Gastroesophageal sphincter (tissue), 3 donors: Measurements from ENCODE around the gene GTF2A1.

Source experiments
- CTCF ChIP-seq, 4 experiments: fragments of 200-600 bp in 2 of 4; fragments of 450-650 bp in 2 of 4; sonication (generic) in 1 of 4; IDR thresholded peaks; one replicate each; pipeline ENCODE4 v1.5.1; 2017 to 2019; ENCODE audit warnings: antibody characterized with exemption in 4 of 4, mild to moderate bottlenecking in 2 of 4, moderate library complexity in 2 of 4
- POLR2A ChIP-seq, 2 donors: fragments of 450-650 bp; IDR thresholded peaks; one replicate each; pipeline ENCODE4 v1.6.1; 2017; ENCODE audit warnings: antibody characterized with exemption in 2 of 2, mild to moderate bottlenecking in 2 of 2, moderate library complexity in 1 of 2
- POLR2AphosphoS5 ChIP-seq: sonication (generic); formaldehyde crosslinking; IDR thresholded peaks from one replicate; pipeline ENCODE4 v1.6.1; 2017; ENCODE audit warnings: antibody characterized with exemption

DNA sequence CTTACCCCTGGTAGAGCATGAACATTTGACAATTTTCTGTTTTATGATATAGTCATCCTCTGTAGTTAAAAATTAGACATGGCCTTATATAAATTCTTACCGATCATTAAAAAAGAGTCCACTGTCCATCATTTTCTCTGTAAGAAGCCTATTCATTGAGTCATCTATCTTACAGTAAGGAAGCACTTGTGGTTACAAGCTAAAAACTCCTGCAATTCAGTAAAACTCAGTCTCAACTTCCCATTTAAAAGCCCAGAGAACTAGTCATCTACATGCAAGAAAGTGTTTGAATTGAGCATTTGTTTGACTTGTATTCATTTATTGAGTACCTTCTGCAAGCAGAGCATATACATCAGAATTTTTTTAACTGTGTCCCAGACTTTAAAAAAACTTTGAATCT lies 63.3 kb downstream of the GTF2A1 start:
- no peak for TF ChIP-seq POLR2AphosphoS5
- TF ChIP-seq CTCF (IDR thresholded peaks at IDR 0.05): no peak
- no peak for TF ChIP-seq POLR2A (IDR thresholded peaks at IDR 0.05)
